Heart right ventricle (tissue), 16 donors: ENCODE measurements around the gene CKLF. TPM values are rescaled to one million over a fixed set of nuclear protein-coding genes. Genes with fewer than 3 reads are reported as not detected.
"Not testable (repeated sequence)": the region's sequence is repeated elsewhere in the genome, so short reads cannot be mapped to it uniquely, and the experiment has no call there.

ENCODE experiments used
- ATAC-seq, 8 donors: fragments of 200-7000 bp; cut with Tn5 transposase; one replicate each; pipeline ENCODE4 v1.9.1; 2020; ENCODE audit warnings: mild to moderate bottlenecking in 8 of 8, moderate library complexity in 8 of 8, moderate number of reproducible peaks in 1 of 8
- DNase-seq, 2 donors: peaks; one replicate each; pipeline ENCODE4 v3.0.0-alpha.2; 2020
- H3K27ac ChIP-seq, 10 donors: fragments of 200-600 bp; sonication (generic) in 2 of 10; one replicate each; pipeline versions ENCODE4 v1.5.0 to v1.8.0; 2020 to 2022; ENCODE audit warnings: mild to moderate bottlenecking in 3 of 10
- H3K27me3 ChIP-seq, 7 donors: fragments of 200-600 bp; one replicate each; pipeline ENCODE4 v1.8.0; 2021 to 2022; ENCODE audit warnings: mild to moderate bottlenecking in 2 of 7
- H3K36me3 ChIP-seq, 9 donors: fragments of 200-600 bp; sonication (generic) in 1 of 9; one replicate each; pipeline versions ENCODE4 v1.5.0 to v1.8.0; 2020 to 2022; ENCODE audit warnings: mild to moderate bottlenecking in 2 of 9
- H3K4me1 ChIP-seq, 9 donors: fragments of 200-600 bp; sonication (generic) in 1 of 9; one replicate each; pipeline versions ENCODE4 v1.5.0 to v1.8.0; 2020 to 2022; ENCODE audit warnings: mild to moderate bottlenecking in 4 of 9
- H3K4me3 ChIP-seq, 10 donors: fragments of 200-600 bp; sonication (generic) in 2 of 10; one replicate each; pipeline versions ENCODE4 v1.5.0 to v1.8.0; 2020 to 2022; ENCODE audit warnings: mild to moderate bottlenecking in 7 of 10, moderate library complexity in 2 of 10
- H3K9me3 ChIP-seq, 11 donors: fragments of 200-600 bp in 10 of 11; sonication (generic) in 2 of 11; one replicate each; pipeline versions ENCODE4 v1.5.0 to v1.8.0; 2013 to 2022; ENCODE audit warnings: mild to moderate bottlenecking in 2 of 11, control low read depth in 1 of 11, moderate library complexity in 1 of 11
- WGBS, 2 donors: extraction: QIAGEN DNeasy Blood & Tissue Kit; methylation state at CpG; one replicate each; pipeline ENCODE4 v1.1.7; 2013; ENCODE audit warnings: inconsistent platforms in 1 of 2; 5-methylcytosine and 5-hydroxymethylcytosine counted together
- intact Hi-C, 10 donors: fragments of 100-400 bp; cut with DNase I; formaldehyde crosslinking; loops; one replicate each; pipeline versions ENCODE4 v1.11.1 to v1.14.2; 2022
- polyA plus RNA-seq, 2 donors: library from polyadenylated mRNA; stranded (reverse); fragments of 200-250 nt; gene quantifications; one replicate each; pipeline ENCODE4 v1.2.3, GENCODE V29; 2013
- total RNA-seq, 10 donors: library from RNA; stranded (reverse); fragmentation: NEBNext Ultra II Directional in 3 of 10; extraction: Animal tissue kit (Norgen Biotek cat#: 25700) in 3 of 10; gene quantifications; one replicate each; pipeline versions ENCODE4 v1.2.1 to v1.2.4, GENCODE V29; 2021 to 2023
- TF ChIP-seq, protein P1 (sequence below), 9 donors: fragments of 200-600 bp; sonication (generic) in 2 of 9; IDR thresholded peaks; one replicate each; pipeline versions ENCODE4 v1.5.0 to v1.8.0; 2021 to 2022; ENCODE audit warnings: antibody characterized with exemption in 9 of 9, mild to moderate bottlenecking in 5 of 9, moderate library complexity in 1 of 9
- donor health status: Arrhythmogenic right ventricular cardiomyopathy.
- donor health status: ischemic (EF 13 %, LVEDD 7.1; RV severe dilation, severe dysfunction).
- donor health status: healthy with polysubstance abuse.
- donor health status: DM: no; HTN: yes; CAD: no.
- donor health status: DM: no; HTN: no; CAD: no.
- donor health status: ischemic (EF 25% LVEDD 6.9; RV normal size, moderate dysfunction).
- donor health status: ischemic (EF 25% LVEDD 5.7; RV mildly dilated, moderate dysfunction).
- donor health status: healthy.
- donor health status: DM: yes; HTN: yes; CAD: no.
- donor health status: Ischemic cardiomyopathy.
- donor health status: ischemic (EF 35%, LVEDD 5.7; RV mildly dilated, moderate dysfunction).
- donor health status: nonischemic (EF 11% LVEDD 7.7; RV severe dilation, severe dysfunction).
- donor health status: DM: yes; HTN: yes; CAD: no.
- donor health status: PGD.
- donor health status: ischemic (EF 29% LVEDD 5.4; RV normal size, mild dysfunction).
- donor health status: nonischemic (EF 23%, LVEDD 6.1; RV moderate dilation, normal function).

Gene CKLF
- total and polyA plus RNA-seq, 12 donors: 1.6 to 24.1 (median 6.8) TPM

DNA sequence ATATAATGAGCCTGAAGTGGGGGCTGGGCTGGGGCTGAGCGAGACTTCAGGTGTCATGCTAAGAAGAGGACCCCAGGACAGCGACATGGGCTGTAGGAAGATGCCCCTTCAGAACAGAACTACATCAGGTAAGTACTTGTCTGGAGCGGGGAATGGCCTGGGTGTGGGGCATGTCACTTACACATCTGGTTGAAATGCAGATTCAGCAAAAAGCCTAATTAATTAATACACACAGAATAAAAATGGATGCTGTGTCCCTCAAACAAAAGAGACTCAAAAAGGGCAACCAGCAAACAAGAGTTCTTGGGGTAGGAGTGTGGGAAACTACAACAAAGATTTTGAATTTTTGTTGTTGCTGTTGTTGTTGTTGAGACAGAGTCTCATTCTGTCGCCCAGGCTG lies 38.6 kb downstream of the CKLF start:
- Histone ChIP-seq H3K4me1 (peaks cover 0 to 39% (median 16%) of the 10 kb centered on the region in 9 donors), H3K27me3 (no peaks in the 10 kb centered on the region), H3K4me3 (no peak overlapping the region), H3K27ac (no peak overlapping the region), H3K9me3 (peaks cover 0 to 3% (median 0%) of the 10 kb centered on the region in 11 donors), H3K36me3 (no peaks in the 10 kb centered on the region)
- WGBS, 2 donors: 90 to 96% methylated on average over 4 of the region's 4 CpGs
- DNase-seq (no peak), ATAC-seq (no peak)
- intact Hi-C loops: loop anchor here in 1 of 10 donors (5.0 kb wide), 1 partner anchor 189 kb away; no protein-coding TSS in a partner anchor
- TF ChIP-seq, protein P1, sequence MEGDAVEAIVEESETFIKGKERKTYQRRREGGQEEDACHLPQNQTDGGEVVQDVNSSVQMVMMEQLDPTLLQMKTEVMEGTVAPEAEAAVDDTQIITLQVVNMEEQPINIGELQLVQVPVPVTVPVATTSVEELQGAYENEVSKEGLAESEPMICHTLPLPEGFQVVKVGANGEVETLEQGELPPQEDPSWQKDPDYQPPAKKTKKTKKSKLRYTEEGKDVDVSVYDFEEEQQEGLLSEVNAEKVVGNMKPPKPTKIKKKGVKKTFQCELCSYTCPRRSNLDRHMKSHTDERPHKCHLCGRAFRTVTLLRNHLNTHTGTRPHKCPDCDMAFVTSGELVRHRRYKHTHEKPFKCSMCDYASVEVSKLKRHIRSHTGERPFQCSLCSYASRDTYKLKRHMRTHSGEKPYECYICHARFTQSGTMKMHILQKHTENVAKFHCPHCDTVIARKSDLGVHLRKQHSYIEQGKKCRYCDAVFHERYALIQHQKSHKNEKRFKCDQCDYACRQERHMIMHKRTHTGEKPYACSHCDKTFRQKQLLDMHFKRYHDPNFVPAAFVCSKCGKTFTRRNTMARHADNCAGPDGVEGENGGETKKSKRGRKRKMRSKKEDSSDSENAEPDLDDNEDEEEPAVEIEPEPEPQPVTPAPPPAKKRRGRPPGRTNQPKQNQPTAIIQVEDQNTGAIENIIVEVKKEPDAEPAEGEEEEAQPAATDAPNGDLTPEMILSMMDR (IDR thresholded peaks at IDR 0.05): no peak

DNA sequence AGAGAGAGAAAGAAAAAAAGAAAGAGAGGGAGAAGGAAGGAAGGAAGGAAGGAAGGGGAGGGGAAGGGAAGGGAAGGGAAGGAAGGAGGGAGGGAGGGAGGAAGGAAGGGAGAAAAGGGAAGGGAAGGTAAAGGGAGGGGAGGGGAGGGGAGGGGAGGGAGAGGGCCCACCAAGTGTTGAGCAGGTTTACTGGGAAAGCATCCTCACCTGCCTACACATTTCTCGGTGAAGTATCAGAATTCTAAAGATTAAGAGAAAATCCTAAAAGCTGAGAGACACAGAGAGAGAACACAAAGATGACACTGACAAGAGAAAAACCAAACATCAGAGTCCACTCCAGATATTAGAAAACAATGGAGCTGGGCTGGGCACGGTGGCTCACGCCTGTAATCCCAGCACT lies 39.9 kb downstream of the CKLF start:
- TF ChIP-seq, protein P1 (IDR thresholded peaks at IDR 0.05): no peak
- intact Hi-C loops: loop anchor here in 1 of 10 donors (5.0 kb wide), 1 partner anchor 190 kb away; no protein-coding TSS in a partner anchor
- WGBS, 2 donors: 87 to 90% methylated on average over 3 of the region's 3 CpGs

DNA sequence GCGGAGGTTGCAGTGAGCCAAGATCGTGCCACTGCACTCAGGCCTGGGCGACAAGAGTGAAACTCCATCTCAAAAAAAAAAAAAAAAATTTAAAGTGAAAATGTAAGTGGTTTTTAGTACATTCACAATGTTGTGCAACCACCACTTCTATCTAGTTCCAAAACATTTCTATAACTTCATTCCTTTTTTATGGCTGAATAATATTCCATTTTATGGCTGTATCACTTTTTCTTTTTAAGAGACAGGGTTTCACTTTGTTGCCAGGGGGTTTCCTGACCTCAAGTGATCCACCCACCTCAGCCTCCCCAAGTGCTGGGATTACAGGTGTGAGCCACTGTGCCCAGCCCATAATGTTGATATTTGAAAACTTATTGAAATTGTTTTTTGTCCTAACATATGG lies 40.4 kb downstream of the CKLF start:
- intact Hi-C loops: loop anchor here in 1 of 10 donors (5.0 kb wide), 1 partner anchor 191 kb away; no protein-coding TSS in a partner anchor
- WGBS, 2 donors: 98 to 99% methylated on average over 3 of the region's 3 CpGs
- Histone ChIP-seq H3K27me3 (no peaks in the 10 kb centered on the region), H3K27ac (no peak overlapping the region), H3K9me3 (peaks cover 0 to 3% (median 0%) of the 10 kb centered on the region in 11 donors), H3K4me3 (no peak overlapping the region), H3K36me3 (no peaks in the 10 kb centered on the region), H3K4me1 (peaks cover 0 to 21% (median 0%) of the 10 kb centered on the region in 9 donors)
- DNase-seq (no peak), ATAC-seq (no peak)
- TF ChIP-seq, protein P1 (IDR thresholded peaks at IDR 0.05): no peak

More for the DNA sequence above, 39.9 kb downstream of the CKLF start:
- Histone ChIP-seq H3K9me3 (peaks cover 0 to 3% (median 0%) of the 10 kb centered on the region in 11 donors), H3K27me3 (no peaks in the 10 kb centered on the region), H3K4me1 (peaks cover 0 to 27% (median 6%) of the 10 kb centered on the region in 9 donors), H3K36me3 (no peaks in the 10 kb centered on the region), H3K4me3 (no peak overlapping the region), H3K27ac (no peak overlapping the region)
- ATAC-seq (no peak), DNase-seq (no peak)

DNA sequence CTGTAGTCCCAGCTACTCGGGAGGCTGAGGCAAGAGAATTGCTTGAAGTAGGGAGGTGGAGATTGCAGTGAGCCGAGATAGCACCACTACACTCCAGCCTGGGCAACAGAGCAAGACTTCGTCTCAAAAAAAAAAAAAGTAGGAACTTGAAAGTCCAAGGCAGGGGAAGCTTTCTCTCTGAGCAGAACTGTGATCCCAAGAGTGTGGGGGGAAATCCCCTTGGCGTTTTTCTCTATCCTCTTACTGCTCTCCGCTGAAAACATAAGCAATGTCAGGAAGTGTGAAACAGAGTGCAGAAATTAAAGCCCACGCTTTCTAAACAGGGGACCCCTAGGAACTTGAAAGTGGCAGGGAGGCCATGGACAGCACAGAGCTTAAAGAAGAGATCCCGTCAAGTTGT lies 42.4 kb downstream of the CKLF start:
- H3K27ac ChIP-seq: no peak overlapping the region
- H3K4me3 ChIP-seq: no peak overlapping the region
- H3K27me3 ChIP-seq: no peaks in the 10 kb centered on the region
- TF ChIP-seq, protein P1 (IDR thresholded peaks at IDR 0.05): no peak
- peaks cover 0 to 3% (median 0%) of the 10 kb centered on the region in 11 donors for H3K9me3 ChIP-seq
- WGBS, 2 donors: 59 to 67% methylated on average over 7 of the region's 7 CpGs
- DNase-seq (no peak), ATAC-seq (no peak)
- intact Hi-C loops: loop anchor here in 1 of 10 donors (5.0 kb wide), 1 partner anchor 192 kb away; no protein-coding TSS in a partner anchor
- H3K36me3 ChIP-seq: no peaks in the 10 kb centered on the region
- H3K4me1 ChIP-seq: peaks cover 0 to 9% (median 0%) of the 10 kb centered on the region in 9 donors

DNA sequence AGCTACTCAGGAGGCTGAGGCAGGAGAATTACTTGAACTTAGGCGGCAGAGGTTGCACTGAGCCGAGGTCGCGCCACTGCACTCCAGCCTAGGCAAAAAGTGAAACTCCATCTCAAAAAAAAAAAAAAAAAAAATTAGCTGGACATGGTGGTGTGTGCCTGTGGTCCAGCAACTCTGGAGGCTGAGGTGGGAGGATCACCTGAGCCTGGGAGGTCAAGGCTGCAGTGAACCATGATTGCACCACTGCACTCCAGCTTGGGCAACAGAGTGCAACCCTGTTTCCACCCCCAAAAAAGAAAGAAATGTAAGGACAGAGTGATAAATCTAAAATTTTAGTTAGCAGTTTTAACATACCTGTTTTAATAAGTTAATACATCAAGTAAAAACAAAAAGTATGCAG lies 44.2 kb downstream of the CKLF start:
- DNase-seq, H3K36me3 ChIP-seq, H3K27me3 ChIP-seq, intact Hi-C loops, H3K4me1 ChIP-seq, H3K4me3 ChIP-seq, ATAC-seq, H3K27ac ChIP-seq, H3K9me3 ChIP-seq: not testable (repeated sequence)
- 97 to 99% methylated on average over 4 of the region's 4 CpGs for WGBS, 2 donors
